SH-SY5Y (cell line): ENCODE measurements around the gene TMEM94.

Source experiments
- GATA2 ChIP-seq: IDR thresholded peaks from 2 replicates; pipeline ENCODE4 v1.6.1; 2011; ENCODE audit warnings: mild to moderate bottlenecking, low read depth, low read length
- GATA3 ChIP-seq: IDR thresholded peaks from 2 replicates; pipeline ENCODE4 v1.6.1; 2011; ENCODE audit warnings: low read depth, mild to moderate bottlenecking, low read length, moderate library complexity

The TMEM94 gene

DNA sequence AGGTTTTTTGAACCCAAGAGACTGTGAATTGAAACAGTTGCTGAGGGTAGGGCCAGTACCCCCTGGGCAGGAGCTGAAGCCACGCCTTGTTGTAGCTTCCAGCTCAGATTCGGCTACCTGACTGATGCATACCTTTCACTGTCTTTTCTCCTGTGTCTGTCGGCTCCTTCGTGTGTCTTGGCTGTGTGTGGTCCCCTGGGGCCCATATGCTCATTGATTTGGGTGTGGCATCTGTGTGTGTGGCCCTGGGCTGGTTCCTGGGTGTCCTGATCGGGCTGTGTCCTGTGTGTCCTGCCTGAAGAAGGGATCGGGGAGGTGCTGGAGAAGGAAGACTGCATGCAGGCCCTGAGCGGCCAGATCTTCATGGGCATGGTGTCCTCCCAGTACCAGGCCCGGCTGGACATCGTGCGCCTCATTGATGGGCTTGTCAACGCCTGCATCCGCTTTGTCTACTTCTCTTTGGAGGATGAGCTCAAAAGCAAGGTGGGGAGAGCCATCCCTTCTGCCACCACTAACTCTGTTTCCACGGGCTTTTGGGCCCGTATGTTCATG, 38.0 kb downstream of the TMEM94 start:
- TF ChIP-seq GATA3 (no peak), GATA2 (no peak)

DNA sequence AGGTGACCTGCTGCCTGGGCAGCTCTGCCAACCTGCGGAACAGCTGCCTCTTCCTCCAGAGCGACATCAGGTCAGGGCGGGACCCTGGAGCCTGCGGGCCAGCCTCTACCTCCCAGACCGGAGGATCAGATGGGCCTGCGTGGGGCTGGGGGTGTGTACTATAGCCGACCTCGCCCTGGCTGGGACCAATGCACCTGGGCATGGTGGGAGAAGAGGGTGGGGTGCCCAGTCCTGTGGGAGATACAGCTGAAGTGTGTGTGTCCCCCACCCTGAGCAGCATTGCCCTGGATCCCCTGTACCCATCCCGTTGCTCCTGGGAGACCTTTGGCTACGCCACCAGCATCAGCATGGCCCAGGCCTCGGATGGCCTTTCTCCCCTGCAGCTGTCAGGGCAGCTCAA, 39.6 kb downstream of the TMEM94 start:
- TF ChIP-seq GATA2 (no peak), GATA3 (no peak)

DNA sequence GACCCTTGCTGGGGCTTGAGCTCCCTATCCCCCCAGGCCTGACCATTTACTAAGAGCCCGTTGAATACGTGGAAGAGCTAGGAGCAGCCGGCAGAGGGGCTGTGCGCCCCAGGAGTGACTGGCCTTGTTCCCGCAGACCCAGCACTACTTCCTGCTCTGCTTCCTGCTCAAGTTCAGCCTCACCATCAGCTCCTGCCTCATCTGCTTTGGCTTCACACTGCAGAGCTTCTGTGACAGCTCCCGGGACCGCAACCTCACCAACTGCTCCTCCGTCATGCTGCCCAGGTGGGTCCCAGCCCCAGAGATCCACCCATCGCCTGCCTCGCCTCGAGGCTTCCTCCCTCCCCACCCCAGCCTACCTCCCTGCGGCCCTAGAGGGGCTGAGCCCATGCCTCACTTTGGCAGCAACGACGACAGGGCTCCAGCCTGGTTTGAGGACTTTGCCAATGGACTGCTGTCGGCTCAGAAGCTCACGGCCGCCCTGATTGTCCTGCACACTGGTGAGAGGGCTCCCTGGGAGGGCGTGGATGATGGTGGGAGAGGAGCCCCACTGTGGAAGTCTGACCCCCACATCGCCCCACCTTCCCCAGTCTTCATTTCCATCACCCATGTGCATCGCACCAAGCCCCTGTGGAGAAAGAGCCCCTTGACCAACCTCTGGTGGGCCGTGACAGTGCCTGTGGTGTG, 41.7 kb downstream of the TMEM94 start:
- no peak for TF ChIP-seq GATA3
- no peak for TF ChIP-seq GATA2

DNA sequence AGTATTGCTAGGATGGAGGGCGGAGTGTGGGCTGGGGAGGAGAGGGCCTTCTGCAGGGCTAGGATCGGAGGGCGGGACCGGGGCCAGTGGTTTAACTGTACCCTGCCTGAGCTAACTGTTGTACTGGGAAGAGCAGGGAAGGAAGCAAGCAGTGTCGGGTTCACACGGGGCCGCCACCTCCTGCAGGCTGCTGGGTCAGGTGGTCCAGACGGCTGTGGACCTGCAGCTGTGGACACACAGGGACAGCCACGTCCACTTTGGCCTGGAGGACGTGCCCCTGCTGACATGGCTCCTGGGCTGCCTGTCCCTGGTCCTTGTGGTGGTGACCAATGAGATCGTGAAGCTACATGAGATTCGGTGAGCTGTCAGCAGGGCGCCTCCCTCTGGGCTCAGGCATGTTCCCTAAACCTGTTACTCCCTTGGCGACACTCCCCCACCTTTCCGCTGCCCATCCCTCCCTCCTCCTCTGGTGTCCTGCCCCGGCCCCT, 42.3 kb downstream of the TMEM94 start:
- no peak for TF ChIP-seq GATA2
- TF ChIP-seq GATA3, result no peak

DNA sequence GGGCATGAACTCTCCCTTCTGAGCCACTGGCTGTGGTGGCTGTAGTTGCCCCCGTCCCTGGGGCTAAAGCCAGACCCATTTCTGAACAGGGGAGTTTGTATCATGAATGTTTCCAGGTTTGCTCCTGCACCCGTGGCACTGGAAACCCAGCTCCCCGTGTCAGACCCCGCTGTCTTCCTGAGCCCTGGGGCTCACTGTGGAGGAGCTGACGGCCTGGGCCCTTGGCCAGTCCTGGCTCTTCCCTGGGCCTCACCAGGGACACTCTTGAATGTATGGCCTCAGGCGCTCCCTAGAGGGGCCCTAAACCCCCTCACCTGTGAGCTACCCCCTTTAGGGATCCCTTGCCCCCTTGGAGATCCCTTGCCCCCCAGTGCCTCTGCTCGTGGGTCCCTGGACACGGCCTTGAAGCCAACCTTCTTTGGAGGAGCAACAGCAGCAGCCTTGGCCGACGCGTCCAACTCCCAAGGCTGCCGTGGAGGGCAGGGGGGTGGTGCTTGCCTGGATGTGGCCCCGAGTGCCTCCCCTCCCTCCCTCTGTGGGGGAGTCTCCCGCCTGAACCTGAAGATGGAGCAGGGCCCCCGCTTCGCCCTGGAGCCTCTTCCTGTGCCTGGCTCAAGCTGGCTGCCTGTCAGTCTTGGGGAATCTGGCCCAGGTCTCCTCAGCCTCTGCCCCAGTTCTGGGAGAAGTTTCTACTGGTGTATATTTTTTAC, 43.0 kb downstream of the TMEM94 start:
- TF ChIP-seq GATA3 (no peak), GATA2 (no peak)

DNA sequence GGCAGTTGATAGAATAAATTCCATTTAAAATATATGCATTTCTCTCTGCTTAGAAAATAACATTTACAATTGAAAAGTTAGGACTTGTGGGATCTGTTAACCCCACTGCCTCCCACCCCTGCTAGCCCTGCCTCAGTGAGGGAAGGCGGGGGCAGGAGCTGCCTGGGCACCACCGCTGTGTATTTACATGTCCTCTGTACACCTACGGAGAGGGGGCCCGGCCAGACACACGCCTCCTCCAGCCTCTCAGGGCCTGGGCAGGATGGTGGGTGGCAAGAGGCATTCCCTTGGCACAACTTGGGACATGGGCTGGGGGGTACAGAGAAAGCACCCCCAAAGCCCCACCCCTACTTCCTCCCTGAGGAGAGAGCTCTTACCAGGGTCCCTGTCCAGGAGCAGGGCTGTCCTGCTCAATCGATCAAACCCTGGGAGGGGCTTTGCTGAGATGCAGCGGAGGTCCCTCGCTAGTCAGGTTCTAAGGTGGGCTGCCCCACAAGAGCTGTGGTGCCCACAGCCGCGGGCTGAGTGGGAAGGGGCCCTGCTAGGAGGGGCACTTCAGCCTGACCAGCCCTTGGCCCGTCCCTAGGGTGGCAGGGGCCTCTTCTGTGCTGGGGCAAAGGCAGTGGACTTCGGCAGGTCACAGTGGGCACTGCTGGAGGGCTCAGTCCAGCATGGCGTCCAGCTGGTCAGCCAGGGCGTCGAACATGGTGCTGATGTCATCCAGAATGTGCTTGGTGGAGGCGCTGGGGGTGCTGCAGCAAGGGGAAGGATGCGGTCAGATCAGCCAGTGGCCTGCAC, 44.2 kb downstream of the TMEM94 start:
- TF ChIP-seq GATA2 (no peak), GATA3 (no peak)

DNA sequence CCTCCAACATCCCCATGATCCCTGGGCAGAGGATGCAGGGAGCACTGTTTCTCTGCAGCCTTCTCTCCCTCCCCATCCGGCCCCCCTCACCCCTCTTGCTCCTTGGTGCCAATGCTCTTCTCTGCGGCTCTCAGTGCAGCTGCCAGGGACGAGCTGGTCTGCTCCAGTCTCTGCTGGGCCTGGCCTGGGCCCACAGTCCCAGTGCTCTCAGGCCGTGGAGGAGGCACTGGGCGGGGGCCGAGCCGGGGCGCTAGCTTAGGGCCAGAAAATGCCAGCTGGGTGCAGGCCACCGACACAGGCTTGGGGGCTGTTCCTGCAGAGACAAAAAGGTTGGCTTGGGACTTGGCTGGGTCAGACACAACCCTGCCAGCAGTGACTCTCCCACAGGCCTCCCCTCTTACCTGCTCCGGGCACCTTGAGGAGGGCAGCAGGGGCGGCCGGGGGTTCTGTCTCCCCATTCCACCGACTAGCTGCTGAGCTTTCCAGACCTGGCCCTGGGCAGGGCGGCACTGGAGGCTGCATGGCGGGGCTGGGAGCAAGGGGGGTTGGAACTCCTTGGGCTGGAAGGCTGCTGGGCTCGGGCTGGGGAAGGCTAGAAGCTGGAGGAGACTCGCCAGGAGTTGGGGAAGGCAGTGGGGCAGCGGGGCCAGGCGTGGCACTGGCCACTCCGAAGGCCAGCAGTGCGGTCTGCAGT, 45.1 kb downstream of the TMEM94 start:
- TF ChIP-seq GATA2, result no peak
- TF ChIP-seq GATA3, result no peak

DNA sequence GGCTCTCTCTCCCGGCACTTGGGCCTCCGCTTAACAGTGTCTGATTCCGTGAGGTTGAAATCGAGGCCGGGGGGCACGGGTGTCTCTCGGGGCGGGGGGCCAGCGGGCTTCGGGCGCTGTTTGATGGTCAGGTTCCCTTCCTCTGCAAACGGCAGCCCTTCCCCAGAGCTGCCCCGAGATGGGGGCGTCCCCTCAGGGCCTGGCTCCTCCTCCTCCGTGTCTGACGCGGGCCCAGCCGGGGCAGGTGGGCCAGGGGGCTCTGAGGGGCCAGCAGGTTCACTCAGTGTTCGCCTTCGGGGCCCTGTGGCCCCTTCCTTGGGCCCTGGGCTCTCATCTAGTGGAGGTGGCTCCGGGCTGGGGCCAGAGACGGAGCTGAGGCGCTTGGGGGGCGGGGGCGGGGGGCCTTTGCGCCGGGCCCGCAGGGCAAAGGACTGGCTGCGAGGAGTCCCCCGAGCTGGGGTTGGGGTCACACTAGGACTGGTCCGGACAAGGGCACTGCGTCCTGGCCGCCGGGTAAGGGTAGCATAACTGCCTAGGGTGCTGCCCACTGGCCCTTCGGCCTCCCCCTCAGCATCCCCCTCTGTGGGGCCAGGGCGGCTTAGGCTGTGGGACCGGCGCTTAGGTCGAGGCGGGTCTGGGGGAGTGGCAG, 45.8 kb downstream of the TMEM94 start:
- no peak for TF ChIP-seq GATA3
- TF ChIP-seq GATA2, result no peak

DNA sequence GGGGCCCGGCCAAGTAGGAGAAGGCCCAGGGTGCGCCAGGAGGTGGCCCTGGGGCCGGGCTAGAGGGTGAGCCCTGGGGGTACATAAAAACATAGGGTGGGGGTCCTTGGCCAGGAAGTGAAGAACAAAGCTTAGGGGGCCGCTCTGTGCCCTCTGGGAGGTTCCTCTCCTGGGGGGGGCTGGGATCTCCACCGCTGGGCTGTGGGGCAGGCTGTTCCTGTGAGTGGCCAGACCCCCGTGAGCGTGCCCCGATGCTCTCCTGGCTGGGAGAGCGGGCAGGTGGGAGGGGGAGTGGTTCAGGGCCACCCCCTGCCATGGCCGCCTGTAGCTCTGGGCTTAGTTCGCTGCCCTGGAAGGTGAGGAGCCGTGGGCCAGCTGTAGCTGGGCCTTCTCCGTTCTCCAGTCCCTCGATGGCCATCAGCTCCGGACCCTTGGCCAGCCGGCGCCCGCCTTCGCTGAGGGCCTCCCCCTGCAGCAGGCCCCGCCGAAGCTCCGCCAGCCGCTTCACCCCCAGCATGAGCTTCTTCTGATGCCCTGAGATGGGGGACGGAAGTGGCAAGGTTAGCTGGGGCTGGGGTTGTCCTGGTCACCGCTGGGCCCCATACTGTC, 46.4 kb downstream of the TMEM94 start:
- TF ChIP-seq GATA2, result no peak
- no peak for TF ChIP-seq GATA3

DNA sequence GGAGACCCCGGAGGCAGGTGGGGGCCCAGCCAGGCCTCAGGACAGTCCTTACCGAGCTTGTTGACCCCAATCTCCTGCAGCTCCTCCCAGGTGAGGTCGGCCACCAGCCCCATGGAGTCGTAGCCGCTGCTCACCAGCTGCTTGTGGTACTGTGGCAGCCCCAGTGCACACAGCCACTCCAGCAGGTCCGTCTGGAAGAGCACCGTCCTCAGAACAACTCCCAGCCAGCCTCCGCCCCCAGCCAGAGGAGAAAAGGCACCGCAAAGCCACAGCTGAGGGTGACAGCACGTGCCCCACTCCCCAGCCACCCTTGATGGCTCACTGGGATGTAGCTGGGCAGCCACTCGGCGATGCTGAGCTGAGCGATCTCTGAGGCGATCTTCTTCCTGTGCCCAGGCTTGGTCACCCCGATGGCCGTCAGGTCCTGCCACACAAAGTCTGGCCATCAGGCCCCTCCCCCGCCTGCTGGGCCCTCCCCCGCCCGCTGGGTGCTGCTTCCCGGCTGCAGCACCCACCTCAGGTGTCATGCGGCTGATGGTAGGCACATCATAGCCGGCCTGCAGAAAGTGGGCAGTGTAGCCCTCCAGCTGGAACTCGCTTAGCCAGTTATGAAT, 47.0 kb downstream of the TMEM94 start:
- TF ChIP-seq GATA2 (no peak), GATA3 (no peak)

DNA sequence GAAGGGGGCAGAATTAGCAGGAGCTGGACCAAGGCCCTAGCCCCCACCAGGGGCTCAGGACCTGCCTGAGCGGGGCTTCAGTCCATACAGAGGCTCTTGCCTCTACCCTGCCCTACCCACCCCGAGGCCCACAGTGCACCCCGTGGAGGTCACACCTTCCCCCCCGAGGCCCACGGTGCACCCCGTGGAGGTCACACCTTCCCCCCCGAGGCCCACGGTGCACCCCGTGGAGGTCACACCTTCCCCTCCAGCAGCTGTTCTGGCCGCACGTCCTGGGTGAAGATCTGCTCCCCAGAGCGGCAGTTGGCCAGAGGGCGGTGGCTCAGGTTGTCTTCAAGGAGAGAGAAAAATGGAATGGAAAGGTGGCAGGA, 47.5 kb downstream of the TMEM94 start:
- no peak for TF ChIP-seq GATA2
- TF ChIP-seq GATA3, result no peak

DNA sequence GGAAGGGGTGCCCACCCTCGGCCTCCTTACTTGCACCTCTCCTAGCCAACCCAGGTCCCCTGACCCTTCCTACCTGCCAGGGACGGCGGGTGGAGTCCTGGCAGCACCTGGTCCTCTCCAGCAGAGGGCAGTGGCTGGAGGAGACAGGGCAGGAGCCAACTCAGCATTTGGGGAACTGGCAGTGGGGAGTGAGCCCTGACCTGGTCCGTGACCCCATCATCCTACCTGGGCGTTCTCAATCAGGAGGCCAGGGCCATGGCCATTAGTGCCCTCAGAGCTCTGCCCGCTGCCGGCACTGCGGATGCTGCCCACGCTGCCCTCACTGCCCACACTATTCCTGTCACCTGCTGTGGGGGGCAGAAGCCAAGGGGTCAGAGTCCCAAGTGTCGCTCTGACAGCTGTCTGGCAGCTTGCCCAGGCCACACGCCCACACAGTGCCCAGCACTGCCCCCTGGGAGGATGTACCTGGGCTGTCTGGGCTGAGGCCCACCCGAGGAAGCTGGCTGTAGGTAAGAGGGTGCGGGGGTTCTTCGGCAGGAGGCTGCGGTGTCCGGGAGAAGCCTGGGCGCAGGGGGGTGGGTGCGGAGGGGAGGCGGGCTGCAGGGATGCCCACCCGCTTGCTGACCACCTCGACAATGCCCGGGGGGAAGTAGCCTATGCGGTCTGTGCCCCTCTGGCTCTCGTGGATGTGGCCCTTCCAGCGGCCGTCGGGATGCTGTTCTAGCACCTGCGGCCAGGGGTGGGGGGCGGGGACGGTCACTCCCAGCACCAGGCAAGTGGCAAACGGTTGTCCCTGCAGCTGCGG, 48.1 kb downstream of the TMEM94 start:
- TF ChIP-seq GATA3 (no peak), GATA2 (no peak)

DNA sequence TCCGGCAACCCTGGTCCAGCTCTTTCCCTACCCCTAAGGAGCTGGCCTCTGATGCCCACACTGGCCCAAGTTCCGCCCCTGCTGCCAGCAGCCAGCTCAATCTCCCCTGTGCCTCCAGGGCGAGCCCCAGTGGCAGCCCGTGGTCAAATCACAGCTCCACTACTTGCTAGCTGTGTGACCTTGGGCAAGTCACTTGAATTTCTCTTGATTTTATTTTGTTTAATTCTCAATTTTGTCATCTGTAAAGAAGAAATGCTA, 48.6 kb downstream of the TMEM94 start:
- no peak for TF ChIP-seq GATA2
- TF ChIP-seq GATA3, result no peak
